Retina (tissue), 1 donor: ENCODE results near the gene COMMD4.
"Not testable (repeated sequence)": the region's sequence is repeated elsewhere in the genome, so short reads cannot be mapped to it uniquely, and the experiment has no call there.

Source experiments
- DNase-seq: peaks from one replicate; pipeline ENCODE4 v3.0.0-alpha.2; 2016

The COMMD4 gene

GRCh38 chr15:75335705-75336355 lies at the start of gene COMMD4:
TSS of gene COMMD4 (plus strand) at chr15:75336063. CDS start at chr15:75336090, 27 bp downstream.
- DNase-seq = peak; percentile 96

- DNase-seq = not testable (repeated sequence)
Observed at GRCh38 chr15:75293660-75294059, 42.2 kb upstream of the COMMD4 start.

- DNase-seq = not testable (repeated sequence)
Observed at GRCh38 chr15:75298541-75299310, 37.1 kb upstream of the COMMD4 start.

- DNase-seq = not testable (repeated sequence)
Observed at GRCh38 chr15:75299311-75299688, 36.6 kb upstream of the COMMD4 start.

- not testable (repeated sequence) for DNase-seq
Observed at GRCh38 chr15:75300026-75300425, 35.8 kb upstream of the COMMD4 start.

GRCh38 chr15:75302318-75302717 lies 33.5 kb upstream of the COMMD4 start:
- no peak for DNase-seq

- not testable (repeated sequence) for DNase-seq
Observed at GRCh38 chr15:75302753-75303152, 33.1 kb upstream of the COMMD4 start.

GRCh38 chr15:75306188-75306587 lies 29.7 kb upstream of the COMMD4 start:
- no peak for DNase-seq

GRCh38 chr15:75307778-75308390 lies 28.0 kb upstream of the COMMD4 start:
- DNase-seq = peak; percentile 28

- no peak for DNase-seq
Observed at GRCh38 chr15:75309711-75310110, 26.2 kb upstream of the COMMD4 start.

- DNase-seq = not testable (repeated sequence)
Observed at GRCh38 chr15:75312548-75312947, 23.3 kb upstream of the COMMD4 start.

GRCh38 chr15:75313116-75313845 lies 22.6 kb upstream of the COMMD4 start:
- DNase-seq = no peak

GRCh38 chr15:75314552-75315290 lies 21.1 kb upstream of the COMMD4 start:
- no peak for DNase-seq

GRCh38 chr15:75319231-75319897 lies 16.5 kb upstream of the COMMD4 start:
- not testable (repeated sequence) for DNase-seq

- DNase-seq = no peak
Observed at GRCh38 chr15:75321711-75322110, 14.2 kb upstream of the COMMD4 start.

GRCh38 chr15:75325922-75326321 lies 9.9 kb upstream of the COMMD4 start:
- DNase-seq = no peak

- no peak for DNase-seq
Observed at GRCh38 chr15:75327005-75327404, 8.9 kb upstream of the COMMD4 start.

- DNase-seq = no peak
Observed at GRCh38 chr15:75327491-75327890, 8.4 kb upstream of the COMMD4 start.

- DNase-seq = no peak
Observed at GRCh38 chr15:75328493-75329314, 7.2 kb upstream of the COMMD4 start.

GRCh38 chr15:75329571-75329970 lies 6.3 kb upstream of the COMMD4 start:
- DNase-seq = no peak

- DNase-seq = not testable (repeated sequence)
Observed at GRCh38 chr15:75332093-75332492, 3.8 kb upstream of the COMMD4 start.
